Fibroblast of skin of scalp (primary cell): ENCODE results near the gene ASPSCR1.

ENCODE experiments used
- DNase-seq: peaks from one replicate; pipeline ENCODE4 v3.0.0-alpha.2; 2013

Gene ASPSCR1

GRCh38 chr17:82056729-82057621, 79.5 kb downstream of the ASPSCR1 start:
- no peak for DNase-seq

DNA sequence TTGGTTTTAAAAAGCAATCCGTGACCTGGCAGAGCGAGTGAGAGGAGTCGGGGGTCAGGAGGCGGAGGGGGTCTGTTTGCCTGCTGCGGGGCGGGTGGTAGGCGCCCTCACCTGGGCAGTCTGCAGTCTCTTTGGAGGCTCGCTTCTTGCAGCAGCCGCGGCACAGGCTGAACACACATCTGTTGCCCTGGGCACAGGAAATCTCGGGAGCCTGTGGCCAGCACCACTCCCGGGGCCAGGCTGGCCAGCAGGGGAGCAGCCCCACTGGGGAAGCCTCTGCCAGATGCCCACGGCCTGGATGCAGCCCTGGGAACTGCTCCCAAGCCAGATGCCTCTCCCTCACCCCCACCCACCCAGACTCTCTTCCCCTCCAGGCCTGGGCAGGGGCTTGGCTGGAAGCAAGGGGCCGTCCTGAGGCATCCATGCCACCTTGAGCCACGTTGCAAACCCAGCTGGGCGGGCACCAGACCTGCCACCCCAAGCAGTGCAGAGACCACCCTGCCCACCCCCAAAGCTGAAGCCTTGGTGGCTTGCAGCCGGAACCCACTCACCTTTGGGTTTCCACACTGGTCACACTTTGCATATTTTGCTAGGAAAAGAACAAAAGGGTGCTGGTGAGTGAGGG, 80.9 kb downstream of the ASPSCR1 start:
- DNase-seq, result no peak

DNA sequence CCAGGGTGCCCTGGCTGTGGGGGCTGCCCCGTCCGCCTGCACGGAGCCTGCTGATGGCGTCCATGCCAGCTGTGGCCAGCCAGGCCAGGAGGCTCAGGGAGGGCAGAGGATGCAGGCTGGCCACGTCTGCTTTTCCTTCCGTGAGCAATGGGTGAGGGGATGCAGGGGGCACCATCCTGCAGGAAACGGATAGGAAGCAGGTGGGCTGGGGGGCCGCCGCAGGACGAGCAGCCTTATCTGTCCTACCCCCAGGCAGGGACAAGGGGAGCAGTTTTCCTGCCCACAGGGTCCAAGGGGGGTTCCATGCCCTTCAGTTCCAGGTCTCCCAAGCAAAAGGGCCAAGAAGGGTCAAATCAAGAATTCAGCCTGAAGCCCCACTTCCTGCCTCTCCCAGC, 81.4 kb downstream of the ASPSCR1 start:
- DNase-seq, result no peak

GRCh38 chr17:82059272-82060000, 82.0 kb downstream of the ASPSCR1 start:
- no peak for DNase-seq

DNA sequence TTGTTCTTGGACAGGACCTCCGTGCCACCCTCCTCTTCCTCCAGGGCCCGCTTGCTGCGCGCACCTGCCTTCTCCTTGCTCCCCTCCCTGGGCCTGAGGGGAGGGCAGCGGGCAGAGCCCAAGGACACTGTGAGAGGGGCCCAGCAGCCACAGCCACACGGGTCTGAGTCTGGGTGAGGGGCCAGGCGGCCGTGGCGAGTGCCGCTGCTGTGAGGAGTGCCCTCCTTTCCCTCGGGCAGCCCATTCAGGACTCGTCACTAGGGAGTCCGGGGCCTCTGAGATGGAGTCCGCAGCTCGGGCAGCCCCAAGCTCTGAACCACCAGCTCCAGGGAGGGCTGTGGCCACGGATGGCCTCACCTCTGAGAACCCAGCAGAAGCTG, 82.6 kb downstream of the ASPSCR1 start:
- DNase-seq, result no peak

DNA sequence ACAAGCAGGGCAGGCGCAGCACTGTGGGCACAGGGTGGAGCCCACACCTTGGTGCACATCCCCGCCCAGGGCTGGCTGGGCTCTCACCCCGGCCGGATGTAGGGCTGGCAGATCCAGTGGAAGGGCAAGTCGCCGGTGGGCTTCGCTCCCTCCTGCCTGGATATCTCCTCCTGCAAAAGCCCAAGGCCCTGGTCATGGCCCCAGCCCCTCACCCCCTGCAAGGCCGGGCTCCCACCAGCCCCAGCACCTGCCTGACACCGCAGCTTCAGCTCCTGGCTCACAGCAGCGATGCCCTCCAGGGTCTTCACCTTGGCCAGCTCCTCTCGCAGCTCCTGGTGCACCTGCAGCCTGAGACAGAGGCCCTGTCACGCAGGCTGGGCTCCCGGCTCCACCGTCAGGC, 83.2 kb downstream of the ASPSCR1 start:
- DNase-seq, result no peak

- no peak for DNase-seq
Measured at GRCh38 chr17:82061047-82061925, 83.9 kb downstream of the ASPSCR1 start.

GRCh38 chr17:82062076-82062983, 84.9 kb downstream of the ASPSCR1 start:
- no peak for DNase-seq

GRCh38 chr17:82062984-82063368, 85.5 kb downstream of the ASPSCR1 start:
- DNase-seq, result no peak

- no peak for DNase-seq
Measured at GRCh38 chr17:82063424-82064415, 86.3 kb downstream of the ASPSCR1 start.

DNA sequence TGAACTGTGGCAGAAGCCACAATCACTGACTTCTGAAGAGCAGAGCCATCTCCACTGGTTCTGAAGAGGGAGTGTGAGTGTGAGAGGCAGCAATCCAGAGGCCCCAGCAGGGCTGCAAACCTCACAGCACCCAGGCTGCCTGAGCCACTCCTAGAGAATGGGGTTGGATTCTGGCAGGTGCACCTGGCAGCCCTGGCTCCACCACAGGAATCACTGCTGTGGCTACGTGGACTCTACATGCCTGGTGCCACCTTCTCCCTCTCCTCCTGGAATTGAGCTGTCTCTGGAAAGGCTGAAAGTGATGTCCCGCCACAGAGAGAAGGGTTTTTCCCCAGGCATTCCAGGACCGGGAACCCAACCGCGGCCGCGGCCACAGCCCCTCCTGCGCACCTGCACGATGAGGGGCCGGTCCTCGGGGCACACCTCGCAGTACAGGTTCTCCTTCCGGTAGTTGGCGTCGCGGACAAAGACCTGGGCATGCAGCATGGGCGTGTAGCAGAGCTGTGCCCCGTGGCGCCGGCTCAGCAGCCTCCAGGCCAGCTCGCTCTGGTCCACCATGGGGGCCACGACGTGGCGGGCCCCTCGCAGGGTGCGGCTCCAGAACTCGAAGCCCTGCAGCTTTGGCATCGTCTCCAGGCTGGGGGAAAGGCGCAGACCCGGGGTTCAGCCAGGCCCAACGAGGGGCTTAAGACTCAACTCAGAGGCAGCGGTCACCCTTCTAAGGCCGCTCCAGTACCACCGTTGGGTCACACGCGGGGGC, 87.2 kb downstream of the ASPSCR1 start:
- DNase-seq, result no peak

- DNase-seq, result peak; percentile 18
Measured at GRCh38 chr17:82065193-82065637, 87.8 kb downstream of the ASPSCR1 start.

DNA sequence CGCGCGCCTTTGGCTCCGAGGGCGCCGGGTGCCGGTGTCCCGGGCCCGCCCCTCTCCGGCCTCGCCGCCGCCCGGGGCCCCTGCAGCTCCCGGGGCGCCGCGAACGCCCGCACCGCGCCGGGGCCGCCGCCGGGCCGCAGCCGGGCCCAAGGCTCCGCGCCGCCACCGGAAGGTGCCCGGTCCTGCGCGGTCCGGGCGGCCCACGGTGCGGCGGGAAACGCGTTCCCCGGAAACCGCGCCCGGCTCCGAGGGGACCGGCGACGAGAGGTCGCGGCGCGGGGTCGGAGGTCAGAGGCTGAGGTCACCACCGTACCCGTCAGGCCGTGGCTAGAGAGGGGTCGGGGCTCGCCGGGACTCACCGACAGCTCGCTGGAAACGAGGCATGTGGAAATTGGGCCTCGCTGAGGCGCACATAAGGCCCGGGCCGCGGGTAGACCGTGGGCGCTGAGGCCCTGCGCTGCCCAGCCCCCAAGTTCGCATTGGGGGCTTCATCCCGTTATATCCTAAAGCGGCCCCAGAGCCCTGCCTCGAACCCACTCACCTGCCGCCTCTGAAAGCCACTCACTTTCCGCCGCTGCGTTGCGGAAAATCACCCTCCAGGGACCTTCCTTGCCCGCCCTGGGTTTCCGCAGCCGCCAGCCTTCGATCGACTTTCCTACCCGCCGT, 88.3 kb downstream of the ASPSCR1 start, which contains the start of gene DUS1L:
Gene DUS1L, minus strand, starts transcription at position 167 of the 666 bp plus-strand sequence. CDS start 745 bp downstream, outside the sequence.
- peak; percentile 67 for DNase-seq
